ENCODE measurements around the gene KIF1B.
"Not testable (repeated sequence)": the region's sequence is repeated elsewhere in the genome, so short reads cannot be mapped to it uniquely, and the experiment has no call there.

KIF1B gene

DNA sequence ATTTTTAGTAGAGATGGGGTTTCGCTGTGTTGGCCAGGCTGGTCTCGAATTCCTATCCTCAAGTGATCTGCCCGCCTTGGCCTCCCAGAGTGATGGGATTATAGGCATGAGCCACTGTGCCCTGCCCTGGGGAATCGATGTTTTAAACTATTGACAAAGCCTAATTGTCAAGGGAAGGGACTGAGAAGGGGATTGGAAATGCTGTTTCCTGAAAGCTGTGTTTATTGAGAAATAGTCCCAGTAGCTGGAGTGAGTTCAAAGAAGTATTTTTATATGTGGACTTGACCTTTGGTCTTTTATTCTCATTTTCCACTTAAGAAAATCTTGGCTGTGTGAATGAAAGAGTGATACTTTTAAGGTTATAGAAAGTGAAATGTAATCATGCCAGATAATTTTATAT is 47.5 kb downstream of the KIF1B start:
- TF ChIP-seq, protein P1, sequence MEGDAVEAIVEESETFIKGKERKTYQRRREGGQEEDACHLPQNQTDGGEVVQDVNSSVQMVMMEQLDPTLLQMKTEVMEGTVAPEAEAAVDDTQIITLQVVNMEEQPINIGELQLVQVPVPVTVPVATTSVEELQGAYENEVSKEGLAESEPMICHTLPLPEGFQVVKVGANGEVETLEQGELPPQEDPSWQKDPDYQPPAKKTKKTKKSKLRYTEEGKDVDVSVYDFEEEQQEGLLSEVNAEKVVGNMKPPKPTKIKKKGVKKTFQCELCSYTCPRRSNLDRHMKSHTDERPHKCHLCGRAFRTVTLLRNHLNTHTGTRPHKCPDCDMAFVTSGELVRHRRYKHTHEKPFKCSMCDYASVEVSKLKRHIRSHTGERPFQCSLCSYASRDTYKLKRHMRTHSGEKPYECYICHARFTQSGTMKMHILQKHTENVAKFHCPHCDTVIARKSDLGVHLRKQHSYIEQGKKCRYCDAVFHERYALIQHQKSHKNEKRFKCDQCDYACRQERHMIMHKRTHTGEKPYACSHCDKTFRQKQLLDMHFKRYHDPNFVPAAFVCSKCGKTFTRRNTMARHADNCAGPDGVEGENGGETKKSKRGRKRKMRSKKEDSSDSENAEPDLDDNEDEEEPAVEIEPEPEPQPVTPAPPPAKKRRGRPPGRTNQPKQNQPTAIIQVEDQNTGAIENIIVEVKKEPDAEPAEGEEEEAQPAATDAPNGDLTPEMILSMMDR (conservative IDR thresholded peaks at IDR 0.05): no peak
- H3K27ac ChIP-seq: no peak overlapping the region; the same call in 1 of the 2 replicates

DNA sequence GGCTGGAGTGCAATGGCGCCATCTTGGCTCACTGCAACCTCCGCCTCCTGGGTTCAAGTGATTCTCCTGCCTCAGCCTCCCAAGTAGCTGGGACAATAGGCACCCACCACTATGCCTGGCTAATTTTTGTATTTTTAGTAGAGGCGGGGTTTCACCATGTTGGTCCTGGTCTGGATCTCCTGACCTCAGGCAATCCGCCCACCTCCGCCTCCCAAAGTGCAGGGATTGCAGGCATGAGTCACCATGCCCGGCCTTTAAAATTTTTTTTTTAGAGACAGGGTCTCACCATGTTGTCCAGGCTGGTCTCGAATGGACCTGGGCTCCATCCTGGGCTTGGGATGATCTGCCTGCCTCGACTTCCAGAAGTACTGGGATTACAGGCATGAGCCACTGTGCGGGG is 49.2 kb downstream of the KIF1B start:
- not testable (repeated sequence) for H3K27ac ChIP-seq

DNA sequence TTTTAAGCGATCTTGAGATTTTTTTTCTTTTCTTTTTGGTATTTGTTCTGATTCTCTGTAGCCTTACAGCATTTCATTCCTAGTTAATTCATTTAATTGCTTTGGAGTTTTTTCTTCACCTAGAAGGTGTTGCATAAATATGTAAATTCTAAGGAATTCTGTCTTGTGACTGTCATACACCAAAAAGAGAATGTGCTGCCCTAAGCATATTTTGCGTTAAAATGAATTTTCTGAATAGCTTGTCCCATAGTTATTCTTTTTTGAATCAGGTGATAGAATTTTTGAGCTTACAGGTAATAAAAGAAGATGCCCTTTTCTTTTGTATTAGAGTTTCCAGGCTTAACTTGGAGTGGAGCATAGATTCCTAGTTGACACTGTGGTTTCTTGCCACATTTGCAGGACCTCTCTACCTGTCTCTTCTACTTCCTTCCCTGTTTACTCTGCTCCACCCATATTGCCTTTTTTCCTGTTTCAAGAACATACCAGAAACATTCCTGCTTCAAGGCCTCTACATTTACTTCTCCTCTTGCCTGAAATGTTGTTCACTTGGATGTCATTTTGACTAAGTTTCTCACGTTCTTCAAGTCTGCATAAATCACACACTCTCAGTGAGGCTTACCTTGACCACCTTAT is 53.2 kb downstream of the KIF1B start:
- TF ChIP-seq, protein P1 (conservative IDR thresholded peaks at IDR 0.05): no peak
- H3K27ac ChIP-seq: no peak overlapping the region

DNA sequence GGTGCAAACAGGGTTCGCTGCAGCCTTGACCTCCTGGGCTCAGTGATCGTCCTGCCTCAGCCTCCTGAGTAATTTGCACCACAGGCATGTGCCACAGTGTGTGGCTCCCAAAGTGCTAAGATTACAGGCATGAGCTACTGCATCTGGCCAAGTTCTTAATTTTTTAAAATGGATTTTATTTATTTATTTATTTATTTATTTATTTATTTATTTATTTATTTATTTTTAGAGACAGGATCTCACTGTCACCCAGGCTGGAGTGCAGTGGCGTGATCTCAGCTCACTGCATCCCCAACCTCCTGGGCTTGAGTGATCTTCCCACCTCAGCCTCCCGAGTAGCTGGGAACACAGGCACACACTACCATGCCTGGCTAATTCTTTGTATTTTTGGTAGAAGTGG is 54.7 kb downstream of the KIF1B start:
- H3K27ac ChIP-seq: no peak overlapping the region
- TF ChIP-seq, protein P1 (conservative IDR thresholded peaks at IDR 0.05): no peak

DNA sequence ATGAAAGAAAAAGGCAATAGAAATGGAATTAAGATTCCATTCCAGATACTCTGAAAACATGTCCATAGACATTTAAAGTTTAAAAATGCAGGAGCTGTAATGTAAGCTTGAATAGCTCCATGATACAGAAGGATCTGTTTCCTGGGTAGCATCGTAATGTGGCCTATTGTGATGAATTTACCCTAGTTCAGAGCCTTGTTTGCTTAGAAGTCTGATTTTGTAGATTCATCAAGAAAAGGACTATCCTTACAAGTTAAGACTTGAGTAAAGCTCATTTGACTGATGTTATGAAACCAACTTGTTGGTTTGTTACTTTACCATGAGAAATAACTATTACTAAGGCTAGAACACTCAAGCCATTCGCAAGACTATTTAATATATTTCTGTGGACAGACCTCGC is 55.5 kb downstream of the KIF1B start:
- H3K27ac ChIP-seq: no peak overlapping the region
- TF ChIP-seq, protein P1 (conservative IDR thresholded peaks at IDR 0.05): no peak

DNA sequence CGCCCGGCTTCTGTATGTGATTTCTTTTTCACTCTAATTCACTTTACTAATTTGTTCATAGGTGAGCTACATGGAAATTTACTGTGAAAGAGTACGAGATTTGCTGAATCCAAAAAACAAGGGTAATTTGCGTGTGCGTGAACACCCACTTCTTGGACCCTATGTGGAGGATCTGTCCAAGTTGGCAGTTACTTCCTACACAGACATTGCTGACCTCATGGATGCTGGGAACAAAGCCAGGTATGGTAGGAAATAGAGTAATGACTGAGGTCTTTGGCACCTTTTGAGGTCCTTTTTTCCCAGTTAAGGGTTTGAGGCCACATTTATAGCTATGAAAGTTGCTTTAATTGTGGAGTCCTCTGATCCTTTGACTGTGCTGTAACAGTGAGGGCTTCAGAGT is 56.9 kb downstream of the KIF1B start:
- H3K27ac ChIP-seq: no peak overlapping the region
- TF ChIP-seq, protein P1 (conservative IDR thresholded peaks at IDR 0.05): no peak

DNA sequence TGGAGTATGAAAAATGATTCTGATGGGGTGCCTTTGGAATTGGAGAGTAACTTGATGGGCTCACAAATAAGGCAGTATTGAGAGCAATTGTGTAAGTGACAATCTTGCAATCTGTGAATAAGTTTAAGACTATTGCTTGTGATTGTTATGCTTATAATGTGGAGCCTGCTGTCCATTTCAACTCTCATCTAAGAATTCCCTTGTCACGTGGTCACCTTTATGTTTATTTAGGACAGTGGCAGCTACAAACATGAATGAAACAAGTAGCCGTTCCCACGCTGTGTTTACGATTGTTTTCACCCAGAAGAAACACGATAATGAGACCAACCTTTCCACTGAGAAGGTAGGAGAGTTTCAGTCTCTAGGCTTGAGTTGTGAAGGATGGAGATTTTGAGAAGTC is 57.6 kb downstream of the KIF1B start:
- TF ChIP-seq, protein P1 (conservative IDR thresholded peaks at IDR 0.05): no peak
- H3K27ac ChIP-seq: no peak overlapping the region

DNA sequence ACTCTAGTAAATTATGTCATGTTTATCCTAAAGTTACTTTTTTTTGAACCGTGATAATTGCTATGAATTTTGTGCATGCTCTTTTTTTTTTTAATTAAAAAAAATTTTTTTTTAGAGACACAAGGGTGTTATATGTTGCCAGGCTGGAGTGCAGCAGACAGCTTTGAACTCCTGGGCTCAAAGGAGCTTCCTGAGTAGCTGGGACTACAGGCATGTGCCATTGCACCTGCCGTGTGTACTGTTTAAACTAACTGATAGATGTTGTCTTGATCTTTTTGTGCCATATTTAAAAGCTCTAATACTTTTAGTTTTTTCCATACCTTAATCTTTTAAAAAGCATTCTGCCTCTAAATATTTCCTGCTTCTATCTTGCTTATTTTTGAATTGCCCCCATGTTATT is 60.7 kb downstream of the KIF1B start:
- TF ChIP-seq, protein P1 (conservative IDR thresholded peaks at IDR 0.05): no peak
- H3K27ac ChIP-seq: no peak overlapping the region
